Tibial artery (tissue), 4 donors: Measurements from ENCODE around the gene NCAPG2.
"Not testable (repeated sequence)": the region's sequence is repeated elsewhere in the genome, so short reads cannot be mapped to it uniquely, and the experiment has no call there.

Experiments
- DNase-seq, 2 donors: peaks; one replicate each; pipeline ENCODE4 v3.0.0-alpha.2; 2019
- H3K27ac ChIP-seq, 2 donors: fragments of 200-600 bp; sonication (generic) in 1 of 2; 1 replicate in 1 of 2; 2 replicates in 1 of 2; pipeline ENCODE4 v1.5.1; 2018 to 2019; ENCODE audit warnings: mild to moderate bottlenecking in 1 of 2
- H3K27me3 ChIP-seq, 2 donors: fragments of 200-600 bp; sonication (generic) in 1 of 2; one replicate each; pipeline versions ENCODE4 v1.5.1 to v1.6.0; 2016 to 2019
- H3K36me3 ChIP-seq, 3 donors: fragments of 200-600 bp; sonication (generic) in 2 of 3; one replicate each; pipeline ENCODE4 v1.5.1; 2016 to 2019; ENCODE audit warnings: mild to moderate bottlenecking in 2 of 3
- H3K4me1 ChIP-seq, 4 donors: fragments of 200-600 bp; sonication (generic) in 2 of 4; 1 replicate in 3 of 4; 2 replicates in 1 of 4; pipeline ENCODE4 v1.5.1; 2016 to 2019
- H3K4me3 ChIP-seq, 2 donors: fragments of 200-600 bp; sonication (generic) in 1 of 2; 1 replicate in 1 of 2; 2 replicates in 1 of 2; pipeline ENCODE4 v1.5.1; 2018 to 2019; ENCODE audit warnings: mild to moderate bottlenecking in 2 of 2
- H3K9me3 ChIP-seq, 3 donors: fragments of 200-600 bp; sonication (generic) in 1 of 3; one replicate each; pipeline ENCODE4 v1.5.1; 2016 to 2019
- CTCF ChIP-seq, 2 experiments: fragments of 200-600 bp in 1 of 2; fragments of 450-650 bp in 1 of 2; IDR thresholded peaks; one replicate each; pipeline ENCODE4 v1.5.1; 2017 to 2019; ENCODE audit warnings: antibody characterized with exemption in 2 of 2, mild to moderate bottlenecking in 1 of 2, moderate library complexity in 1 of 2
- intact Hi-C: fragments of 100-400 bp; cut with DNase I; formaldehyde crosslinking; loops from one replicate; pipeline ENCODE4 v1.15.0; 2023; ENCODE audit warnings: low total_unique reads

Gene NCAPG2

GRCh38 chr7:158680754-158681153, 23.9 kb downstream of the NCAPG2 start:
- H3K4me3 ChIP-seq: no peak overlapping the region
- H3K4me1 ChIP-seq: no peaks in the 10 kb centered on the region
- TF ChIP-seq CTCF (IDR thresholded peaks at IDR 0.05): no peak
- intact Hi-C loops: no loop called here
- DNase-seq: no peak
- H3K27ac ChIP-seq: no peak overlapping the region
- no peaks in the 10 kb centered on the region for H3K9me3 ChIP-seq
- H3K36me3 ChIP-seq: peaks cover 19 to 31% (median 23%) of the 10 kb centered on the region in 3 donors
- no peaks in the 10 kb centered on the region for H3K27me3 ChIP-seq

- H3K4me3 ChIP-seq: no peak overlapping the region
- TF ChIP-seq CTCF (IDR thresholded peaks at IDR 0.05): no peak
- peaks cover 24 to 45% (median 26%) of the 10 kb centered on the region in 3 donors for H3K36me3 ChIP-seq
- H3K27me3 ChIP-seq: no peaks in the 10 kb centered on the region
- no peak overlapping the region for H3K27ac ChIP-seq
- no peaks in the 10 kb centered on the region for H3K9me3 ChIP-seq
- no peak for DNase-seq
- H3K4me1 ChIP-seq: no peaks in the 10 kb centered on the region
- intact Hi-C loops: no loop called here
These were observed 27.7 kb downstream of the NCAPG2 start for GRCh38 chr7:158676906-158677305.

DNA sequence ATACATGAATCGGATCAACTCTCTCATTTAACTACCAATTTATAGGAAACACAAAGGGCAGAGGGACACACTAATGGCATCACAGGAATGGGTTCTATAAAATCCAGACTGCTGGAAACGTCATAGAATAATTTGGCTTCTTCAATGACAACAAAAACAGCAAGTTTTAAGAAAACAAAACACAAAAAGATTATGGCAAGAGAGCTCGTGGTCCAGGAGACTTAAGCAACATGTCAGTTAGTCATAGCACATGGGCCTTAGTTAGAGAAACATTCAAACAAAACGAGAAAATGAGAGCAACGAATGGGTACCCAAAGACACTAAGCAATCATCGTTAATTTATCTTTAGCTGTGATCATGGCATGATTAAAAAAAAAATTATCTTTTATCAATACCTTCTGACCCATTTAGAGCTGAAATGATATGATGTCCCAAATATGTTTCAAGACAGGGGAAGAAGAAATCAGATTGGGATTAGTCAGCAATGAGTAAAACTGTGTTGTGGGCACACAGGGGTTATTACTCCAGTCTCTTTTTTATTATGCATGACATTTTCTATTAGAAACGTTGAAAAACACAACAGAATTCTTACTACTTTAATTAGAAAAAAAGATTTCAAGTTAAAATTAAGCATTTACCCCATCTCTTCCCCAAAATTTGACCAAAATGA, 28.3 kb downstream of the NCAPG2 start:
- Histone ChIP-seq H3K27ac (no peak overlapping the region), H3K36me3 (peaks cover 24 to 45% (median 26%) of the 10 kb centered on the region in 3 donors), H3K27me3 (no peaks in the 10 kb centered on the region), H3K9me3 (no peaks in the 10 kb centered on the region), H3K4me1 (no peaks in the 10 kb centered on the region), H3K4me3 (no peak overlapping the region)
- no peak for TF ChIP-seq CTCF (IDR thresholded peaks at IDR 0.05)
- intact Hi-C loops: no loop called here
- no peak for DNase-seq

DNA sequence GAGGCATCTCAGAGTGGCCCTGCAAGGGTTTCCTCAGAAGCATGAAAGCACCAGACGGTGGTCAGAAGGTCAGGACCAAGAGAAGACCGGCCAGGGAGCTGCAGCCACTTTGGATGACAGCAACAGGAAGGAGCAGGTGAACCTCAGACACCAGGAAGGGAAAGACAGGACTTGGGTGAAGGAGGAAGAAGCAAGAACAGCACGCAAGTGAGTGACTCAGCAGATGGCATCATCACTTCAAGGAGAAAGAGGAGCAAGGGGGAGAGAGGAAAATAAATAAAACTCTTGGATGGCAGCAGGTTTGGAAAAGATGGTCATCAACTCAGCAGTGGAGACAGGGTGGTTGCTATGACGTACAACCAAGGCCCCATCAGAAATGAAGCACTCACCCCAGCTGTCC, 31.6 kb downstream of the NCAPG2 start:
- TF ChIP-seq CTCF (IDR thresholded peaks at IDR 0.05): no peak
- intact Hi-C loops: no loop called here
- DNase-seq: no peak
- no peaks in the 10 kb centered on the region for H3K4me1 ChIP-seq
- H3K36me3 ChIP-seq: peaks cover 2 to 29% (median 18%) of the 10 kb centered on the region in 3 donors
- no peaks in the 10 kb centered on the region for H3K9me3 ChIP-seq
- H3K4me3 ChIP-seq: no peak overlapping the region
- no peak overlapping the region for H3K27ac ChIP-seq
- H3K27me3 ChIP-seq: no peaks in the 10 kb centered on the region

- H3K27me3 ChIP-seq, H3K4me3 ChIP-seq, intact Hi-C loops, H3K27ac ChIP-seq, DNase-seq, H3K4me1 ChIP-seq, H3K9me3 ChIP-seq: not testable (repeated sequence)
- peaks cover 0 to 27% (median 15%) of the 10 kb centered on the region in 3 donors for H3K36me3 ChIP-seq
These were observed 36.5 kb downstream of the NCAPG2 start for GRCh38 chr7:158668086-158668485.

DNA sequence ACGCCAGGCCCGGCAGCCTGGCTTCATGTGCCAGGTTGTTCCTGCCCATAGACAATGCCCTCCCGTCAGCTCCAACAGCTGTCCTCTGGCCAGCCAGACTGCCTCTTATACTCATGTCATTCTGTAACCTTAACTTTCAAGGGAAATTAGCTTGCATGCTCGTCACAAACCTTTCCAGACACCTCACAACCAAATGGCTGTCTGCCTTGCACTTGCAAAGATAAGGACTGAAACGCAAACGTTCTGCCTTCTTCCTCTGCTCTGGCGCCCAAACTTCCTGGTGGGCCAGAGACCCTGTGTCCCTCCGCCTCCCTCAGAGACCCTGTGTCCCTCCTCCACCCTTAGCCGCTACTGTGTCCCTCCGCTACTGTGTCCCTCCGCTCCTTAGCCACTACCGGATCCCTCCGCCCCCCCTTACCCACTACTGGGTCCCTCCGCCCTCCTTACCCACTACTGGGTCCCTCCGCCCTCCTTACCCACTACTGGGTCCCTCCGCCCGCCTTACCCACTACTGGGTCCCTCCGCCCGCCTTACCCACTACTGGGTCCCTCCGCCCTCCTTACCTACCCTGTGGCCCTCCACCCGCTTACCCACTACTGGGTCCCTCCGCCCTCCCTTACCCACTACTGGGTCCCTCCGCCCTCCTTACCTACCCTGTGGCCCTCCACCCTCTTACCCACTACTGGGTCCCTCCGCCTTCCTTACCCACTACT, 37.5 kb downstream of the NCAPG2 start:
- H3K4me1 ChIP-seq, H3K27me3 ChIP-seq, H3K27ac ChIP-seq, H3K9me3 ChIP-seq, intact Hi-C loops, H3K4me3 ChIP-seq, DNase-seq: not testable (repeated sequence)
- H3K36me3 ChIP-seq: peaks cover 0 to 26% (median 10%) of the 10 kb centered on the region in 3 donors
